ENCODE measurements around the gene PDK2.

The PDK2 gene

GRCh38 chr17:50130559-50131305 lies 35.6 kb downstream of the PDK2 start:
- TF ChIP-seq GATA1 (IDR thresholded peaks at IDR 0.05; ENCODE audit: low read depth, low read length) (no peak), POLR2A (IDR thresholded peaks at IDR 0.05; ENCODE audit: low read length) (no peak)
- no peak for DNase-seq

DNA sequence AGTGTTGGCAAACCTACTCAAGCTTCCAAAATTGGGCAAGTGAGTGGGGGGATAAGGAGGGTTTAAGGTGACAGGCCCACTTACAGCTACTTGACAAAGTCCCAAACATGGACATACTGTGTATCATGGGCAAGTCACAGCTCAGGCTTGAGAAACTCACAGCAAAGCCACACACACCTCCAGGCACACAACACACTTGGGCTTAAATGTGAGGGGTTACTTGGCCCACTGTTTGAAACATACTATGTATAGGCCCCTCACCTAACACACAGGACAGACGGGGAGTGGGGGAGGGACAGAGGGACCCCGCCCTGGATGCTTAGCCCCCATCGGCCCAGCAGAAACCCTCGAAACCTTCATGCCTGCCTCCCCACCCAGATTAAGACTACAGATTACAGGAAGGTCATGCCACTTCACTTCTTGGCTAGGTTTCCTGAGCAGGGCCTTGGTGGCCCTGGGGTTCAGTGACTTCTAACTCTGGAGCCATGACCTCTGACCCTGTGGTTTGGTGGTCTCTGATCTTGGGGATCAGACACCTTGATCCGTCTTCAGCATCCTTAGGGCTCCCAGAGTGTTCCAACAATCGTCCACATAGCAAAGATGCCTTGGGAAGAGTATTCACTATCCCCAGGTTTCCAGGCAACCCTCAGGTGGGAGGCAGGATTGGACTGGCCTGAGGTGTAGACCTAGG lies 37.1 kb downstream of the PDK2 start:
- TF ChIP-seq POLR2A (IDR thresholded peaks at IDR 0.05; ENCODE audit: low read length) (no peak), GATA1 (IDR thresholded peaks at IDR 0.05; ENCODE audit: low read depth, low read length) (no peak)

DNA sequence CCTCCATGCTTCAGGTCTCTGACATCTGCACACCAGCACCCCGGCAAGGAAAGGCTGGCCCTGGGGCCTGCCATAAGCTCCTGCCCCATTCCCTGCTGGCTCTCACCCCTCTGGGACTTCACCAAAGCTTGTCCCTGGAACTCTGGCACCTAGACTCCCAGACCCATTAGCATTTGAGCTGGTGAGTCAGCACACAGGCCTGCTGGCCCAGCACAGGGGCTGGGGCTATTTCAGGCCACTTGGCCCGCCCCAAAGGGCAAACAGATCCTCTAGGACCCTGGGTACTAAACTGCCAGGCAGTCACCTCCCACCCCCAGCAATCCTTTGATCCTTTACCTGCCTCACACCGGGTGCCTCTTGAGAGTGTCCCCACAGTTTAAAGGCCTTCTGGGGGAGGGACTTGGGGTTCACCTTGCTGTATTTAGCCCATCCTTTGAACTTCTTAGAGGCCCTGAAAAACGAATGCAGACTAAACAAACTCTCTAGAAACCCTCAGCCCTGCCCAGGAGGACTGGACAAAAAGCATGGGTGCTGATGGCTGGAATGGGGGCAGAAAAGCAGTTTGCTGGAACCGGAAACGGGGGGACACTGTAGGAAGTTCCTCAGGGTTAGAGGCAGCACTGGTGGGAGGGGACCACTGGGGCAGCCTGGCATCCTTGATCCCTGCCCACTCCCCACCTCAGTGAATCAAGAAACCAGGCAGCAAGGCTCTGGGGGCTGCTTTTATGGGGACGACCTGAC lies 38.0 kb downstream of the PDK2 start:
- DNase-seq: no peak

More for the DNA sequence above, 37.1 kb downstream of the PDK2 start:
- DNase-seq: peak; percentile 18 to 23

DNA sequence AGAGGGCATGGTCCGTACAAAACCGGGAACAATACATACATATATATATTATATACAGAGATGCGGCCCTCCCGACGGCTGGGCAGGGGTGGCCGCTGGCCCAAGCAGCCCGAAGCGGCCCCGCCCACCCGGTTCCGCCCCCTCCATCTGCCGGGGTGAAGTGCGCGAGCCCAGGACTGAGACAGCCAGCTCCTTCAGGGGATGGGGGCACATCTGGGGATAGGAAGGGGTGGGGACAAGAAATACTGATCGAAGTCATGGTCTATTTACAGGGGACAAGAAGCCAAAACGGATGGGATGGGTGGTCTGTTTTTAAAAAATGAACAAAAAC lies 38.6 kb downstream of the PDK2 start:
- TF ChIP-seq GATA1 (IDR thresholded peaks at IDR 0.05; ENCODE audit: low read depth, low read length) (no peak), POLR2A (IDR thresholded peaks at IDR 0.05; ENCODE audit: low read length) (no peak)
- no peak for DNase-seq

More for the DNA sequence above, 38.0 kb downstream of the PDK2 start:
- no peak for TF ChIP-seq POLR2A (IDR thresholded peaks at IDR 0.05; ENCODE audit: low read length)
- no peak for TF ChIP-seq GATA1 (IDR thresholded peaks at IDR 0.05; ENCODE audit: low read depth, low read length)

- no peak for DNase-seq
- no peak for TF ChIP-seq GATA1 (IDR thresholded peaks at IDR 0.05; ENCODE audit: low read depth, low read length)
- no peak for TF ChIP-seq POLR2A (IDR thresholded peaks at IDR 0.05; ENCODE audit: low read length)
Measured at GRCh38 chr17:50134206-50135110, 39.3 kb downstream of the PDK2 start.

- TF ChIP-seq GATA1 (IDR thresholded peaks at IDR 0.05; ENCODE audit: low read depth, low read length) (no peak), POLR2A (IDR thresholded peaks at IDR 0.05; ENCODE audit: low read length) (no peak)
- no peak for DNase-seq
Measured at GRCh38 chr17:50135316-50136095, 40.4 kb downstream of the PDK2 start.

- DNase-seq: no peak
- TF ChIP-seq POLR2A (IDR thresholded peaks at IDR 0.05; ENCODE audit: low read length): no peak
- TF ChIP-seq GATA1 (IDR thresholded peaks at IDR 0.05; ENCODE audit: low read depth, low read length): no peak
Measured at GRCh38 chr17:50136096-50136687, 41.0 kb downstream of the PDK2 start.

GRCh38 chr17:50137042-50137441 lies 41.9 kb downstream of the PDK2 start:
- no peak for TF ChIP-seq GATA1 (IDR thresholded peaks at IDR 0.05; ENCODE audit: low read depth, low read length)
- no peak for TF ChIP-seq POLR2A (IDR thresholded peaks at IDR 0.05; ENCODE audit: low read length)
- no peak for DNase-seq

GRCh38 chr17:50139185-50139783 lies 44.1 kb downstream of the PDK2 start:
- TF ChIP-seq GATA1 (IDR thresholded peaks at IDR 0.05; ENCODE audit: low read depth, low read length) (no peak), POLR2A (IDR thresholded peaks at IDR 0.05; ENCODE audit: low read length) (no peak)
- no peak for DNase-seq

DNA sequence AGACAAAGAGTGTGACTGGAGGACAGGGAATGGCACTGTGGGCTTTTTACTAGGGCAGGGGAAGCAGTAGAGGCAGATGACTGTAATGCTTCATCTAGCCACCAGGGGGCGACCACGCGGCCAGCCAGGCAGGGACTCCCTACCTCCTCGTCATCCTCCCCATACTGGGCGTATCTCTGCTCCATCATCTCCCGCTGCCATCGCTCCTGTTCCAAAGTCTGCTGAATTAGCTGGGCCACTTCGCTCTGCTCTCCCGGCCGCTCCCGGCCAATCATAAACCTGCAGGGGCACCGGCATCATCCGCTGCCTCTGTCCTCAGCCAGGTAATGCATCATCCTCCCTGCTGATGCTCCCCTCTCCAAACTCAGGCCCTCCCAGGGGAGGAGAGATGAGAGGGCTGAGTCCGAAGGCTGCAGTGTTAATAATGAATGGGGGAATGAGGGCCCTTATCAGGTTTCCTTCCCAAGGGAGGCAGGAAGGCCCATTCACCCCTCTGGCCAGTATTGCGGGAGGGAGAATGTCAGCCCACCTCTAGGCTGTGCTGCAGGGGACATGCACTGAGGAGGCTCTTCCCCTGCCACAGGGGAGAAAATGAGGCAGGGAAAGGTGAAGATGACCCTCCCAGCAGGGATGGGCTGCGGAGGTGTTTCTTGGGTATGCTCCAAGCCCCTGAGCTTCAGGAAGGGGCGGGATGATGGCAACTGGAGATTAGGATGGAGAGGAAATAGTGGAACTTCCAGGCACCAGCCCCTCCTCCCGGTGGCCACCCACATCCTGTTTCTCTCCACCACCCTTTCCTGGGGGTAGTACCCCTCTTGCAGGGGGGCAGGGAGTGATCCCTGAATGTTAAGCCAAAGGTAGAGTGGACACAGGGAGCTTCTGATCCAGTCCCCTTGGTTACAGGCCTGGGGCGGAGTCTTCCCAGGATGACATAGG lies 45.1 kb downstream of the PDK2 start:
- no peak for TF ChIP-seq POLR2A (IDR thresholded peaks at IDR 0.05; ENCODE audit: low read length)
- DNase-seq: peak; percentile 85 to 89

All from erythroblast (primary cell).